GM12801 (cell line): ENCODE data around the gene DGKZ.

Experiments
- CTCF ChIP-seq: IDR thresholded peaks from one replicate; pipeline ENCODE4 v1.5.1; 2011; ENCODE audit warnings: control low read depth; ENCODE audit not compliant: insufficient read length; ENCODE audit errors: extremely low read depth

Gene DGKZ

GRCh38 chr11:46336563-46337180 is 10.6 kb upstream of the DGKZ start:
- TF ChIP-seq CTCF = no peak

GRCh38 chr11:46337626-46338345 is 9.5 kb upstream of the DGKZ start:
- no peak for TF ChIP-seq CTCF

- no peak for TF ChIP-seq CTCF
These were observed 8.7 kb upstream of the DGKZ start for GRCh38 chr11:46338636-46338987.

- no peak for TF ChIP-seq CTCF
These were observed 8.1 kb upstream of the DGKZ start for GRCh38 chr11:46338988-46339666.

GRCh38 chr11:46339816-46340215 is 7.4 kb upstream of the DGKZ start:
- no peak for TF ChIP-seq CTCF

- no peak for TF ChIP-seq CTCF
These were observed 5.8 kb upstream of the DGKZ start for GRCh38 chr11:46341454-46341853.

- TF ChIP-seq CTCF = no peak
These were observed 5.0 kb upstream of the DGKZ start for GRCh38 chr11:46342239-46342638.
